Heart right ventricle (tissue), 16 donors: ENCODE data around the gene SNRNP70. TPM values are rescaled to one million over a fixed set of nuclear protein-coding genes. Genes with fewer than 3 reads are reported as not detected.
A peak's percentile ranks its signal among the peaks of the same experiment; 100 is the strongest.

Source experiments
- ATAC-seq, 8 donors: fragments of 200-7000 bp; cut with Tn5 transposase; one replicate each; pipeline ENCODE4 v1.9.1; 2020; ENCODE audit warnings: mild to moderate bottlenecking in 8 of 8, moderate library complexity in 8 of 8, moderate number of reproducible peaks in 1 of 8
- DNase-seq, 2 donors: peaks; one replicate each; pipeline ENCODE4 v3.0.0-alpha.2; 2020
- H3K27ac ChIP-seq, 10 donors: fragments of 200-600 bp; sonication (generic) in 2 of 10; one replicate each; pipeline versions ENCODE4 v1.5.0 to v1.8.0; 2020 to 2022; ENCODE audit warnings: mild to moderate bottlenecking in 3 of 10
- H3K27me3 ChIP-seq, 7 donors: fragments of 200-600 bp; one replicate each; pipeline ENCODE4 v1.8.0; 2021 to 2022; ENCODE audit warnings: mild to moderate bottlenecking in 2 of 7
- H3K36me3 ChIP-seq, 9 donors: fragments of 200-600 bp; sonication (generic) in 1 of 9; one replicate each; pipeline versions ENCODE4 v1.5.0 to v1.8.0; 2020 to 2022; ENCODE audit warnings: mild to moderate bottlenecking in 2 of 9
- H3K4me1 ChIP-seq, 9 donors: fragments of 200-600 bp; sonication (generic) in 1 of 9; one replicate each; pipeline versions ENCODE4 v1.5.0 to v1.8.0; 2020 to 2022; ENCODE audit warnings: mild to moderate bottlenecking in 4 of 9
- H3K4me3 ChIP-seq, 10 donors: fragments of 200-600 bp; sonication (generic) in 2 of 10; one replicate each; pipeline versions ENCODE4 v1.5.0 to v1.8.0; 2020 to 2022; ENCODE audit warnings: mild to moderate bottlenecking in 7 of 10, moderate library complexity in 2 of 10
- H3K9me3 ChIP-seq, 11 donors: fragments of 200-600 bp in 10 of 11; sonication (generic) in 2 of 11; one replicate each; pipeline versions ENCODE4 v1.5.0 to v1.8.0; 2013 to 2022; ENCODE audit warnings: mild to moderate bottlenecking in 2 of 11, control low read depth in 1 of 11, moderate library complexity in 1 of 11
- CTCF ChIP-seq, 9 donors: fragments of 200-600 bp; sonication (generic) in 2 of 9; IDR thresholded peaks; one replicate each; pipeline versions ENCODE4 v1.5.0 to v1.8.0; 2021 to 2022; ENCODE audit warnings: antibody characterized with exemption in 9 of 9, mild to moderate bottlenecking in 5 of 9, moderate library complexity in 1 of 9
- WGBS, 2 donors: extraction: QIAGEN DNeasy Blood & Tissue Kit; methylation state at CpG; one replicate each; pipeline ENCODE4 v1.1.7; 2013; ENCODE audit warnings: inconsistent platforms in 1 of 2; 5-methylcytosine and 5-hydroxymethylcytosine counted together
- intact Hi-C, 10 donors: fragments of 100-400 bp; cut with DNase I; formaldehyde crosslinking; loops; one replicate each; pipeline versions ENCODE4 v1.11.1 to v1.14.2; 2022
- polyA plus RNA-seq, 2 donors: library from polyadenylated mRNA; stranded (reverse); fragments of 200-250 nt; gene quantifications; one replicate each; pipeline ENCODE4 v1.2.3, GENCODE V29; 2013
- total RNA-seq, 10 donors: library from RNA; stranded (reverse); fragmentation: NEBNext Ultra II Directional in 3 of 10; extraction: Animal tissue kit (Norgen Biotek cat#: 25700) in 3 of 10; gene quantifications; one replicate each; pipeline versions ENCODE4 v1.2.1 to v1.2.4, GENCODE V29; 2021 to 2023
- donor health status: Arrhythmogenic right ventricular cardiomyopathy.
- donor health status: ischemic (EF 13 %, LVEDD 7.1; RV severe dilation, severe dysfunction).
- donor health status: healthy with polysubstance abuse.
- donor health status: DM: no; HTN: yes; CAD: no.
- donor health status: DM: no; HTN: no; CAD: no.
- donor health status: ischemic (EF 25% LVEDD 6.9; RV normal size, moderate dysfunction).
- donor health status: ischemic (EF 25% LVEDD 5.7; RV mildly dilated, moderate dysfunction).
- donor health status: healthy.
- donor health status: DM: yes; HTN: yes; CAD: no.
- donor health status: Ischemic cardiomyopathy.
- donor health status: ischemic (EF 35%, LVEDD 5.7; RV mildly dilated, moderate dysfunction).
- donor health status: nonischemic (EF 11% LVEDD 7.7; RV severe dilation, severe dysfunction).
- donor health status: DM: yes; HTN: yes; CAD: no.
- donor health status: PGD.
- donor health status: ischemic (EF 29% LVEDD 5.4; RV normal size, mild dysfunction).
- donor health status: nonischemic (EF 23%, LVEDD 6.1; RV moderate dilation, normal function).

The SNRNP70 gene
- total and polyA plus RNA-seq, 12 donors: 75.2 to 330 (median 94.8) TPM

- peak in 1 of 9 donors; percentile 6 for TF ChIP-seq CTCF (IDR thresholded peaks at IDR 0.05)
- peaks cover 12 to 59% (median 44%) of the 10 kb centered on the region in 9 donors for H3K4me1 ChIP-seq
- DNase-seq (peak; percentile 82 to 87), ATAC-seq (peak; percentile 60 to 79 (median 73))
- H3K4me3 ChIP-seq: peak overlapping the region; percentile 59 to 91 (median 69)
- H3K27me3 ChIP-seq: peaks cover 0 to 40% (median 0%) of the 10 kb centered on the region in 7 donors
- H3K9me3 ChIP-seq: no peaks in the 10 kb centered on the region
- peak overlapping the region; percentile 75 to 97 (median 84) for H3K27ac ChIP-seq
- H3K36me3 ChIP-seq: no peaks in the 10 kb centered on the region
- WGBS, 2 donors: 1% methylated on average over 64 to 74 of the region's 75 CpGs
- intact Hi-C loops: loop anchor here in 3 of 10 donors (5.0 to 10.0 kb wide), 3 partner anchors 33 to 156 kb away; partner anchors contain the start of genes C19orf73 (in 1 of the 3), GYS1 (in 1 of the 3), PPFIA3 (in 1 of the 3) and RUVBL2 (in 1 of the 3)
Observed at GRCh38 chr19:49150106-49150943, 65.1 kb downstream of the SNRNP70 start.

GRCh38 chr19:49150944-49151243 is 65.6 kb downstream of the SNRNP70 start:
- H3K4me3 ChIP-seq: peak overlapping the region; percentile 59 to 91 (median 69)
- no peak for TF ChIP-seq CTCF (IDR thresholded peaks at IDR 0.05)
- no peaks in the 10 kb centered on the region for H3K9me3 ChIP-seq
- DNase-seq (no peak), ATAC-seq (no peak)
- H3K27me3 ChIP-seq: peaks cover 0 to 40% (median 0%) of the 10 kb centered on the region in 7 donors
- peaks cover 8 to 54% (median 38%) of the 10 kb centered on the region in 9 donors for H3K4me1 ChIP-seq
- intact Hi-C loops: loop anchor here in 3 of 10 donors (5.0 to 10.0 kb wide), 3 partner anchors 34 to 156 kb away; partner anchors contain the start of genes C19orf73 (in 1 of the 3), GYS1 (in 1 of the 3), PPFIA3 (in 1 of the 3) and RUVBL2 (in 1 of the 3)
- WGBS, 2 donors: 8 to 9% methylated on average over 15 to 16 of the region's 16 CpGs
- H3K36me3 ChIP-seq: no peaks in the 10 kb centered on the region
- H3K27ac ChIP-seq: peak overlapping the region in 9 of 10 donors; percentile 79 to 97 (median 86)

- Histone ChIP-seq H3K4me3 (peak overlapping the region; percentile 0 to 91 (median 69)), H3K9me3 (no peaks in the 10 kb centered on the region), H3K27ac (peak overlapping the region in 8 of 10 donors; percentile 55 to 97 (median 88)), H3K4me1 (peaks cover 5 to 48% (median 32%) of the 10 kb centered on the region in 9 donors), H3K27me3 (peaks cover 0 to 37% (median 0%) of the 10 kb centered on the region in 7 donors), H3K36me3 (no peaks in the 10 kb centered on the region)
- intact Hi-C loops: loop anchor here in 3 of 10 donors (5.0 to 10.0 kb wide), 3 partner anchors 34 to 157 kb away; partner anchors contain the start of genes C19orf73 (in 1 of the 3), GYS1 (in 1 of the 3), PPFIA3 (in 1 of the 3) and RUVBL2 (in 1 of the 3)
- DNase-seq (peak; percentile 57 to 70), ATAC-seq (peak in 1 of 8 donors; percentile 1)
- no peak for TF ChIP-seq CTCF (IDR thresholded peaks at IDR 0.05)
- 9 to 10% methylated on average over 45 of the region's 45 CpGs for WGBS, 2 donors
Observed at GRCh38 chr19:49151267-49152118, 66.2 kb downstream of the SNRNP70 start.
